ENCODE measurements around the gene NSD1. TPM values are rescaled to one million over a fixed set of nuclear protein-coding genes. Genes with fewer than 3 reads are reported as not detected.
A peak's percentile ranks its signal among the peaks of the same experiment; 100 is the strongest.

Gene NSD1
- total RNA-seq, 1 experiment from 2014 or later: 48.9 TPM

GRCh38 chr5:177179431-177179830, 45.9 kb downstream of the NSD1 start:
- Histone ChIP-seq H3F3A (ENCODE audit: low read length, unreplicated experiment) (no peaks in the 10 kb centered on the region), H3K36me3 (ENCODE audit: low read depth, low read length) (no peaks in the 10 kb centered on the region; the same call in 1 of the 2 replicates), H3K9me2 (replicated peaks; ENCODE audit: low read length) (no peaks in the 10 kb centered on the region), H3K27me3 (ENCODE audit: low read length) (no peaks in the 10 kb centered on the region), H3K4me2 (ENCODE audit: low read length) (no peak overlapping the region), H3K4me1 (ENCODE audit: insufficient read depth, low read length) (no peaks in the 10 kb centered on the region), H3K9ac (ENCODE audit: low read length) (no peak overlapping the region), H3K79me2 (ENCODE audit: low read length) (peaks cover 74% of the 10 kb centered on the region), H4K20me1 (ENCODE audit: low read length) (no peaks in the 10 kb centered on the region), H3K9me3 (ENCODE audit: low read length) (no peaks in the 10 kb centered on the region), H3K4me3 (ENCODE audit: low read length) (no peak overlapping the region), H2AFZ (ENCODE audit: low read length) (no peak overlapping the region), H3K27ac (ENCODE audit: low read length) (no peak overlapping the region)
- intact Hi-C loops (cut with micrococcal nuclease): no loop called here
- DNase-seq: no peak
- TF ChIP-seq EZH2 (IDR thresholded peaks at IDR 0.05; ENCODE audit: low read length, unreplicated experiment) (no peak), EZH2phosphoT487 (IDR thresholded peaks at IDR 0.05; ENCODE audit: borderline replicate concordance, low read length) (no peak)
- TF ChIP-seq, protein P1, sequence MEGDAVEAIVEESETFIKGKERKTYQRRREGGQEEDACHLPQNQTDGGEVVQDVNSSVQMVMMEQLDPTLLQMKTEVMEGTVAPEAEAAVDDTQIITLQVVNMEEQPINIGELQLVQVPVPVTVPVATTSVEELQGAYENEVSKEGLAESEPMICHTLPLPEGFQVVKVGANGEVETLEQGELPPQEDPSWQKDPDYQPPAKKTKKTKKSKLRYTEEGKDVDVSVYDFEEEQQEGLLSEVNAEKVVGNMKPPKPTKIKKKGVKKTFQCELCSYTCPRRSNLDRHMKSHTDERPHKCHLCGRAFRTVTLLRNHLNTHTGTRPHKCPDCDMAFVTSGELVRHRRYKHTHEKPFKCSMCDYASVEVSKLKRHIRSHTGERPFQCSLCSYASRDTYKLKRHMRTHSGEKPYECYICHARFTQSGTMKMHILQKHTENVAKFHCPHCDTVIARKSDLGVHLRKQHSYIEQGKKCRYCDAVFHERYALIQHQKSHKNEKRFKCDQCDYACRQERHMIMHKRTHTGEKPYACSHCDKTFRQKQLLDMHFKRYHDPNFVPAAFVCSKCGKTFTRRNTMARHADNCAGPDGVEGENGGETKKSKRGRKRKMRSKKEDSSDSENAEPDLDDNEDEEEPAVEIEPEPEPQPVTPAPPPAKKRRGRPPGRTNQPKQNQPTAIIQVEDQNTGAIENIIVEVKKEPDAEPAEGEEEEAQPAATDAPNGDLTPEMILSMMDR (conservative IDR thresholded peaks at IDR 0.05; ENCODE audit: low read depth, low read length): no peak
- BruUV-seq (replicated peaks): no TSS peak
- ChIA-PET POLR2A (ENCODE audit: unreplicated experiment) (no interaction called here), CTCF (no interaction called here)
- no peak for ATAC-seq

DNA sequence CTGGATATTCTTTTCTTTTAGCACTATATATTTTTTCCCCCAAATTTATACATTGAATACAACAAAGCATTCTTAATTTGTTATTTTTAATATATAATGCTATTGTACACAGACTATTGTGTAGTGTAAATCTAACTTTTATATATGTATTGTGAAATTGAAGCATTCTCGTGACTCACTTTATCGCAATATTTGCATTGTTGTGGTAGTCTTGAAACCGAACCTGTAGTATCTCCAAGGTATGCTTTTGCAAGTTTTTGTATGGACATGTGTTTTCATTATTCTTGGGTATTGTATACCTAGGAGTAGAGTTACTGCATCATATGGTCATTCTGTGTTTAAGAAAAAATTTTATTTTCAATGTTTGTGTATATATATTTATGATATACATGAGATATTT, 49.6 kb downstream of the NSD1 start:
- ATAC-seq (no peak), DNase-seq (peak; percentile 56)
- CTCF ChIA-PET: no interaction called here
- Histone ChIP-seq H3K4me2 (ENCODE audit: low read length) (no peak overlapping the region), H2AFZ (ENCODE audit: low read length) (no peak overlapping the region), H4K20me1 (ENCODE audit: low read length) (no peaks in the 10 kb centered on the region; the same call in 1 of the 2 replicates), H3K79me2 (ENCODE audit: low read length) (peaks cover 73% of the 10 kb centered on the region), H3K9me2 (replicated peaks; ENCODE audit: low read length) (no peaks in the 10 kb centered on the region), H3K27me3 (ENCODE audit: low read length) (no peaks in the 10 kb centered on the region), H3K9ac (ENCODE audit: low read length) (no peak overlapping the region), H3K36me3 (ENCODE audit: low read depth, low read length) (peaks cover 4% of the 10 kb centered on the region; the same call in 1 of the 2 replicates), H3K9me3 (ENCODE audit: low read length) (no peaks in the 10 kb centered on the region), H3F3A (ENCODE audit: low read length, unreplicated experiment) (no peaks in the 10 kb centered on the region), H3K27ac (ENCODE audit: low read length) (no peak overlapping the region), H3K4me1 (ENCODE audit: insufficient read depth, low read length) (no peaks in the 10 kb centered on the region), H3K4me3 (ENCODE audit: low read length) (no peak overlapping the region)
- TF ChIP-seq, protein P1 (conservative IDR thresholded peaks at IDR 0.05; ENCODE audit: low read depth, low read length): no peak
- TF ChIP-seq EZH2 (IDR thresholded peaks at IDR 0.05; ENCODE audit: low read length, unreplicated experiment) (no peak), EZH2phosphoT487 (IDR thresholded peaks at IDR 0.05; ENCODE audit: borderline replicate concordance, low read length) (no peak)
- POLR2A ChIA-PET (ENCODE audit: unreplicated experiment): no interaction called here
- intact Hi-C loops (cut with micrococcal nuclease): no loop called here
- BruUV-seq (replicated peaks): no TSS peak

- no peak overlapping the region for H3K27ac ChIP-seq (ENCODE audit: low read length)
- no peak overlapping the region for H3K9ac ChIP-seq (ENCODE audit: low read length)
- BruUV-seq (replicated peaks): no TSS peak
- H3K4me3 ChIP-seq (ENCODE audit: low read length): no peak overlapping the region
- no peaks in the 10 kb centered on the region; the same call in 1 of the 2 replicates for H4K20me1 ChIP-seq (ENCODE audit: low read length)
- no peaks in the 10 kb centered on the region for H3K4me1 ChIP-seq (ENCODE audit: insufficient read depth, low read length)
- no peak overlapping the region for H3K4me2 ChIP-seq (ENCODE audit: low read length)
- no peak overlapping the region for H2AFZ ChIP-seq (ENCODE audit: low read length)
- TF ChIP-seq EZH2 (IDR thresholded peaks at IDR 0.05; ENCODE audit: low read length, unreplicated experiment) (no peak), EZH2phosphoT487 (IDR thresholded peaks at IDR 0.05; ENCODE audit: borderline replicate concordance, low read length) (no peak)
- TF ChIP-seq, protein P1 (conservative IDR thresholded peaks at IDR 0.05; ENCODE audit: low read depth, low read length): no peak
- no peaks in the 10 kb centered on the region for H3K9me2 ChIP-seq (replicated peaks; ENCODE audit: low read length)
- ChIA-PET POLR2A (ENCODE audit: unreplicated experiment) (no interaction called here), CTCF (no interaction called here)
- H3K36me3 ChIP-seq (ENCODE audit: low read depth, low read length): peaks cover 4% of the 10 kb centered on the region; the same call in 1 of the 2 replicates
- intact Hi-C loops (cut with micrococcal nuclease): no loop called here
- no peaks in the 10 kb centered on the region for H3F3A ChIP-seq (ENCODE audit: low read length, unreplicated experiment)
- peaks cover 75% of the 10 kb centered on the region for H3K79me2 ChIP-seq (ENCODE audit: low read length)
- no peak for DNase-seq
- ATAC-seq: no peak
- H3K27me3 ChIP-seq (ENCODE audit: low read length): no peaks in the 10 kb centered on the region
- no peaks in the 10 kb centered on the region for H3K9me3 ChIP-seq (ENCODE audit: low read length)
Measured at GRCh38 chr5:177183766-177184360, 50.3 kb downstream of the NSD1 start.
